ENCODE measurements around the gene CSNK1D. TPM values are rescaled to one million over a fixed set of nuclear protein-coding genes. Genes with fewer than 3 reads are reported as not detected.

Gene CSNK1D
- total RNA-seq, 4 donors from 2014 or later, result 16.5 to 173 (median 44.6) TPM

DNA sequence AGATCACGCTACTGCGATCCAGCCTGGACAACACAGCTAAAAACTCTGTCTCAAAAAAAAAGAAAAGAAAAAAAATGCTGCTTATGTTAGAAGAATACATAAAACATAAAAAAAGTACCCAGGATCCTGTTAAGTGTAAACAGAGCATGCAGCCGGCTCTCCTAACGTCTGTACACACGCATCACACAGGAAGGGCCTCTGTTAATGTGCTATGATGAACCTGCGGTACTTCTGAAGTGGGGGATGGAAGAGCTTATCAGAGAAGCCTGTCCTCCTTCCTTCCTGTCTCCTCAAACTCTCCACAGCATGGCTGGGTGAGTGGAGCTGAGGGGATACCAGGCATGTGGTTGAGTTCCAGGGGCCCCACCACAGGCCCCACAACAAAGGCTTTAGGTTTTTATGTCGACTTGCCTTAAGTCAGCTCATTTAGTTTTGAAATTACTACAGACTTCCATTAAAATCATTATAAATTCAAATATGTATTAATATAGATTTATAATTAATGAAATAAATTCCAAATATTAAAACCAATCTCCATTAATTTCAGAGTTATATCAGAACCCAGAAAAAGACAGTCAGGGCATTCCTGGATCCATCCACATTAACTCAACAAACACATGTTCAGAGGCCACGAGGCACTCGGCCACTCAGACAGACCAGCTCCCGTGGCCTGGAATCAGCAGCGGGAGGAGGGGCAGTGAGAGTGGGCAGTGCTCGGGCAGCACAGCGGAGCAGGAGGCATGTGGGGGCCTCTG lies 72.6 kb downstream of the CSNK1D start:
- Histone ChIP-seq H3K4me3 (no peak overlapping the region), H3K4me1 (no peaks in the 10 kb centered on the region), H3K36me3 (no peaks in the 10 kb centered on the region), H3K9me3 (no peaks in the 10 kb centered on the region), H3K27me3 (no peaks in the 10 kb centered on the region), H3K27ac (no peak overlapping the region)
- intact Hi-C loops (cut with DNase I; ENCODE audit: low total_unique reads), result no loop called here
- no peak for DNase-seq
- no peak for TF ChIP-seq POLR2A (IDR thresholded peaks at IDR 0.05)
- no peak for TF ChIP-seq CTCF (IDR thresholded peaks at IDR 0.05)

DNA sequence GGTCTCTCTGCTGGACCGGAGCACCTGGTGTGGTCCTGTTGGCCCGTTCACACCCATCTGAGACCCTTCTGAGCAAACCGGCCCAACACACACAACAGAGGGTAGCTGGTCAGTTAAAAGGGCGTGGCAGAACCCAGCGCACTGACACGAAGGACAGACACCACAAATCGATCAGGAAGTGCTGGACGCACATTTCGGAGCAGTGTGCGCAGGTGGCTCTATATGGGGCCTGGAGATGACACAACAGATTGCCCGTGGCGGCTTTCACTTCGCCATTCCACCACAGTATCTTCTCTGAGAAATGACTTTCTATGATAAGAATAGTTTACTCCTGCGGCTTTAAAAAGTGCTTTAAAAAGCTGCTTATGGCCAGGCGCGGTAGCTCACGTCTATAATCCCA lies 73.4 kb downstream of the CSNK1D start:
- intact Hi-C loops (cut with DNase I; ENCODE audit: low total_unique reads), result no loop called here
- no peak for TF ChIP-seq POLR2A (IDR thresholded peaks at IDR 0.05)
- no peak for TF ChIP-seq CTCF (IDR thresholded peaks at IDR 0.05)
- H3K27me3 ChIP-seq, result no peaks in the 10 kb centered on the region
- no peaks in the 10 kb centered on the region for H3K4me1 ChIP-seq
- H3K4me3 ChIP-seq, result no peak overlapping the region
- H3K27ac ChIP-seq, result no peak overlapping the region
- H3K36me3 ChIP-seq, result no peaks in the 10 kb centered on the region
- DNase-seq, result no peak
- no peaks in the 10 kb centered on the region for H3K9me3 ChIP-seq

DNA sequence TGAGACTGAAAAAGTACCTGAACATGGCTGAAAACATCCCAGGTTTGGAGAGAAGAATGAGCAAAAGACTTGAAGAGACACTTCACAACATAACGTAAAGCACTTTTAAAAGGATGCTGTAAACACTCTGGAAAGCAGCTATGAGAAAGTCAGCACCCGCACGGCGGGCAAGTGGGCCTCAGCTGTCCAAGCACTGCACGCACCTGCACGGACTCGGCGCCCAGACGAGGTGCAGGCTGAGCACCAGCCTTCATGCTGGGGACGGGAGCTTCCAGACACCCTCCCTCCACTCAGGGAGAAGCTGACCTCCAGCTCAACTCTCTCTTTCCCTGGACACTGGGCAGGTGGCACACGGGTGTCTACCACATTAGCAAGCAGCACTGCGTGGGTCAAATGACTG lies 74.0 kb downstream of the CSNK1D start:
- Histone ChIP-seq H3K27me3 (no peaks in the 10 kb centered on the region), H3K27ac (no peak overlapping the region), H3K4me1 (no peaks in the 10 kb centered on the region), H3K4me3 (no peak overlapping the region), H3K9me3 (no peaks in the 10 kb centered on the region), H3K36me3 (no peaks in the 10 kb centered on the region)
- intact Hi-C loops (cut with DNase I; ENCODE audit: low total_unique reads), result no loop called here
- TF ChIP-seq CTCF (IDR thresholded peaks at IDR 0.05), result no peak
- TF ChIP-seq POLR2A (IDR thresholded peaks at IDR 0.05), result no peak
- no peak for DNase-seq

DNA sequence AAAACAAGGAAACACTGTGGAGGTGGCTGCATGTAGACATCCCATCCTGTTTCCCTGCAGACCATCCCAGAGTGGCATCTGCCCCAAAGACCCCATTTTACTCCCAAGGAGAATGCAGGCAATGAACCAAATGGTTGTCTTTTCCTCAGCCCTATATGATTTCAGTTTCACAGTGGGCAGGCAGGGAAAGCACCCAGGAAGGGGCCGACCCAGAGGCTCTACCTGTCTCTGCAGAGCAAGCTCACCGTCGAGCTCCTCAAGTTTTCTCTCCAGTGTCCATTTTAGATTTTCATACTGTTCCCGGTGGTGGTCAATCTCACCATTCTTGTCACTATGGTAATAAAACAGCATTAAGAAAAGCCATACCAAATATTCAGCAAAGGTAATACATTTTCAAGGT lies 75.4 kb downstream of the CSNK1D start:
- no peaks in the 10 kb centered on the region for H3K9me3 ChIP-seq
- no peaks in the 10 kb centered on the region for H3K27me3 ChIP-seq
- DNase-seq, result no peak
- intact Hi-C loops (cut with DNase I; ENCODE audit: low total_unique reads), result no loop called here
- TF ChIP-seq POLR2A (IDR thresholded peaks at IDR 0.05) (no peak), CTCF (IDR thresholded peaks at IDR 0.05) (no peak)
- no peak overlapping the region for H3K27ac ChIP-seq
- H3K4me1 ChIP-seq, result no peaks in the 10 kb centered on the region
- H3K36me3 ChIP-seq, result no peaks in the 10 kb centered on the region
- no peak overlapping the region for H3K4me3 ChIP-seq

DNA sequence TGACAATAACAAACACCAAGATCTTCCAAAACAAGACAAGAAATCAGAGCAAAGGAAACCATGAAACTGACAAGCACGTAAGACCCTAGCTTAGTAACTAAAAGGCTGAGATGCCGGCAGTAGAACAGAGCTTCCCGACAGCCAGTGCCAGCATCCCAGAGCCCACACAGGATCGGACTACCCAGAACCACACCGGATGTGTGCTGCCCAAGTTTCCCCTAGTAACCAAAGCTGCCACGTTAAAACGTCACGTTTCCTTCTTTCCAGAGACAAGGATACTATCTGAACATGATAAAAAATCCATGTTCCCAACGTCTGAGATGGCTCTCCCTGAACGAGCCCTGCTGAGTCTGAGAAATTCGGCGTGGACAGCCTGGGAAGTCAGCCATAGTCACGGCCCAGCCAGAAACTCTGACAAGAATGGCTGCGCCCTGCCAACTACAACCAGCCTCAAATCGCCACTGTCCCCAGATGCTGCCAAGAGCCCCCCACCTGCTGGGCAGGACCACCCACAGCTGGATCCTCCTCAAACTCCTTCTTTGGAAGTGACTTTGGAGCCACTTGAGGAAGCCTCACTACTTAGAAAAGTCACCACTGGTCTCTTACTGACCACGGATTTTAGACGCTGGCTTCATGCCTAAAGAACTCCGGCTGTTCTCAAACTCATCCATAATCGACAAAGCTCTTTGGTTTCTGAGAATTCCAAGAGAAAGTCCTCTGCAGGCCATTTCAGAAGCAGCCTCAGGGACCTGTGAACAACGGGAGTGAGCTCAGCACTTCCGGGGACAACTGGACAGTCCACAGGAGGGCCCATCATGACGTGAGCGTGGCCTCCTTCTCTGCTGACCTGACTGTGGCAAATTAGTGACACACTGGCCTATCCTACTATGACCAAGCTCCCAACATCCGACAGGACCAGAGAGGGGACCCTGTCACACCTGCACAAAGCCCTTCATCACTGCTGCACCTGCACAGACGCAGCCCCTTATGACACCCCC lies 77.5 kb downstream of the CSNK1D start:
- DNase-seq, result peak in 1 of 2 donors; percentile 56
- TF ChIP-seq CTCF (IDR thresholded peaks at IDR 0.05), result no peak
- no peak for TF ChIP-seq POLR2A (IDR thresholded peaks at IDR 0.05)
- Histone ChIP-seq H3K27ac (peak overlapping the region; percentile 2 to 39), H3K4me1 (no peaks in the 10 kb centered on the region), H3K9me3 (no peaks in the 10 kb centered on the region), H3K27me3 (no peaks in the 10 kb centered on the region), H3K36me3 (no peaks in the 10 kb centered on the region), H3K4me3 (no peak overlapping the region)
- intact Hi-C loops (cut with DNase I; ENCODE audit: low total_unique reads), result no loop called here
